H9 (cell line): ENCODE results near the gene DENND6B. TPM values are rescaled to one million over a fixed set of nuclear protein-coding genes. Genes with fewer than 3 reads are reported as not detected.

Experiments used
- DNase-seq: peaks from one replicate; pipeline ENCODE4 v3.0.0-alpha.2; 2017
- H2AFZ ChIP-seq: one replicate; pipeline ENCODE4 v1.6.1; 2013; ENCODE audit warnings: mild to moderate bottlenecking, low read length, control low read depth, moderate library complexity
- H2AK5ac ChIP-seq: 2 replicates; pipeline ENCODE4 v1.6.1; 2013; ENCODE audit warnings: low read length, control low read depth, mixed read lengths; ENCODE audit not compliant: insufficient read length
- H2BK120ac ChIP-seq: one replicate; pipeline ENCODE4 v1.6.1; 2013; ENCODE audit warnings: low read depth, mild to moderate bottlenecking, low read length, control low read depth, inconsistent platforms; ENCODE audit not compliant: poor library complexity, severe bottlenecking
- H2BK12ac ChIP-seq: 2 replicates; pipeline ENCODE4 v1.6.1; 2013; ENCODE audit warnings: low read length, control low read depth, mixed read lengths, low read depth; ENCODE audit not compliant: insufficient read length
- H2BK15ac ChIP-seq: 2 replicates; pipeline ENCODE4 v1.6.1; 2013; ENCODE audit warnings: low read depth, low read length, control low read depth
- H2BK20ac ChIP-seq: one replicate; pipeline ENCODE4 v1.6.1; 2013; ENCODE audit warnings: low read depth, mild to moderate bottlenecking, low read length, control low read depth, inconsistent platforms; ENCODE audit not compliant: poor library complexity, severe bottlenecking
- H2BK5ac ChIP-seq: 2 replicates; pipeline ENCODE4 v1.6.1; 2013; ENCODE audit warnings: low read length, control low read depth, mixed read lengths; ENCODE audit not compliant: insufficient read length
- H3K14ac ChIP-seq: 2 replicates; pipeline ENCODE4 v1.6.1; 2013; ENCODE audit warnings: low read length, control low read depth; ENCODE audit not compliant: insufficient read depth
- H3K18ac ChIP-seq: 2 replicates; pipeline ENCODE4 v1.6.1; 2013; ENCODE audit warnings: low read depth, mild to moderate bottlenecking, mixed read lengths, low read length, control low read depth; ENCODE audit not compliant: insufficient read length
- H3K23ac ChIP-seq: 2 replicates; pipeline ENCODE4 v1.6.1; 2013; ENCODE audit warnings: low read length, control low read depth, mixed read lengths, low read depth; ENCODE audit not compliant: insufficient read length
- H3K23me2 ChIP-seq: 2 replicates; pipeline ENCODE4 v1.6.1; 2013; ENCODE audit warnings: low read depth, mild to moderate bottlenecking, mixed read lengths, low read length, control low read depth; ENCODE audit not compliant: insufficient read length, poor library complexity, severe bottlenecking
- H3K27ac ChIP-seq: 2 replicates; pipeline ENCODE4 v1.5.1; 2013; ENCODE audit warnings: low read length, control low read depth, mixed read lengths, low read depth; ENCODE audit not compliant: insufficient read length
- H3K27me3 ChIP-seq: 2 replicates; pipeline ENCODE4 v1.6.1; 2013; ENCODE audit warnings: low read length, control low read depth, inconsistent platforms; ENCODE audit not compliant: insufficient read depth
- H3K4ac ChIP-seq: 2 replicates; pipeline ENCODE4 v1.6.1; 2013; ENCODE audit warnings: low read depth, mild to moderate bottlenecking, control low read depth, inconsistent platforms, low read length, moderate library complexity
- H3K4me1 ChIP-seq: 2 replicates; pipeline ENCODE4 v1.6.1; 2013; ENCODE audit warnings: low read length, control low read depth, inconsistent platforms; ENCODE audit not compliant: insufficient read depth
- H3K4me2 ChIP-seq: 2 replicates; pipeline ENCODE4 v1.6.1; 2013; ENCODE audit warnings: low read length, control low read depth, mixed read lengths; ENCODE audit not compliant: insufficient read length, insufficient read depth
- H3K56ac ChIP-seq: 2 replicates; pipeline ENCODE4 v1.6.1; 2013; ENCODE audit warnings: low read depth, mild to moderate bottlenecking, mixed read lengths, low read length, control low read depth; ENCODE audit not compliant: insufficient read length
- H3K79me1 ChIP-seq: 2 replicates; pipeline ENCODE4 v1.6.1; 2013; ENCODE audit warnings: low read depth, mild to moderate bottlenecking, moderate library complexity, low read length, control low read depth, inconsistent platforms; ENCODE audit not compliant: insufficient read depth, poor library complexity, severe bottlenecking
- H3K79me2 ChIP-seq: 2 replicates; pipeline ENCODE4 v1.6.1; 2013; ENCODE audit warnings: low read length, control low read depth, inconsistent platforms; ENCODE audit not compliant: insufficient read depth
- H3K9ac ChIP-seq: 2 replicates; pipeline ENCODE4 v1.6.1; 2013; ENCODE audit warnings: low read length, control low read depth, mixed read lengths; ENCODE audit not compliant: insufficient read length; ENCODE audit errors: extremely low read depth
- H3K9me3 ChIP-seq: one replicate; pipeline ENCODE4 v1.6.1; 2013; ENCODE audit warnings: low read depth, low read length, inconsistent platforms; ENCODE audit not compliant: control insufficient read depth
- H3T11ph ChIP-seq: one replicate; pipeline ENCODE4 v1.6.1; 2013; ENCODE audit warnings: mild to moderate bottlenecking, low read length, control low read depth, inconsistent platforms
- H4K20me1 ChIP-seq: one replicate; pipeline ENCODE4 v1.6.1; 2013; ENCODE audit not compliant: control insufficient read depth, insufficient read length, insufficient read depth
- H4K5ac ChIP-seq: 2 replicates; pipeline ENCODE4 v1.6.1; 2013; ENCODE audit warnings: low read depth, mild to moderate bottlenecking, mixed read lengths, low read length, control low read depth; ENCODE audit not compliant: insufficient read length
- H4K8ac ChIP-seq: replicated peaks from 2 replicates; pipeline ENCODE4 v1.6.1; 2013; ENCODE audit warnings: low read length, control low read depth, mixed read lengths, low read depth; ENCODE audit not compliant: insufficient read length
- H4K91ac ChIP-seq: 2 replicates; pipeline ENCODE4 v1.6.1; 2013; ENCODE audit warnings: low read depth, mild to moderate bottlenecking, moderate library complexity, mixed read lengths, low read length, control low read depth; ENCODE audit not compliant: insufficient read length
- H3K27ac Mint-ChIP-seq, 3 experiments: 2 replicates in 2 of 3; 3 replicates in 1 of 3; pipeline ENCODE4 v1.8.0; 2020 to 2021; ENCODE audit warnings: mixed read lengths in 3 of 3, mild to moderate bottlenecking in 1 of 3, moderate library complexity in 1 of 3
- H3K27me3 Mint-ChIP-seq: 2 replicates; pipeline ENCODE4 v1.8.0; 2021; ENCODE audit warnings: low read depth, mild to moderate bottlenecking, moderate library complexity, mixed read lengths
- H3K36me3 Mint-ChIP-seq, 3 experiments: 2 replicates in 2 of 3; 3 replicates in 1 of 3; pipeline ENCODE4 v1.8.0; 2020 to 2021; ENCODE audit warnings: low read depth in 3 of 3, mixed read lengths in 3 of 3; ENCODE audit not compliant: insufficient read depth in 1 of 3
- H3K4me1 Mint-ChIP-seq, 2 experiments: 2 replicates each; pipeline ENCODE4 v1.8.0; 2020; ENCODE audit warnings: mixed read lengths in 2 of 2
- H3K4me3 Mint-ChIP-seq, 2 experiments: 2 replicates in 1 of 2; 3 replicates in 1 of 2; pipeline ENCODE4 v1.8.0; 2020 to 2021; ENCODE audit warnings: mild to moderate bottlenecking in 2 of 2, mixed read lengths in 2 of 2, moderate library complexity in 1 of 2
- H3K9me3 Mint-ChIP-seq, 2 experiments: 2 replicates in 1 of 2; 3 replicates in 1 of 2; pipeline ENCODE4 v1.8.0; 2020; ENCODE audit warnings: mild to moderate bottlenecking in 2 of 2, mixed read lengths in 2 of 2, moderate library complexity in 1 of 2
- WGBS: extraction: QIAGEN DNeasy Blood & Tissue Kit; methylation state at CpG from one replicate; pipeline ENCODE4 v1.1.7; 2013; ENCODE audit warnings: missing lambda C conversion rate, low lambda C conversion rate, mixed read lengths; ENCODE audit not compliant: insufficient read length; ENCODE audit errors: extremely low coverage; 5-methylcytosine and 5-hydroxymethylcytosine counted together
- total RNA-seq: library from RNA; stranded (reverse); gene quantifications from 2 replicates; pipeline ENCODE4 v1.2.1, GENCODE V29; 2021
- TF ChIP-seq, protein P1 (sequence below): fragments of 200-600 bp; sonication (generic); conservative IDR thresholded peaks from 3 replicates; pipeline ENCODE4 v1.8.0; 2021; ENCODE audit warnings: antibody characterized with exemption, mild to moderate bottlenecking

DENND6B gene
- total RNA-seq, 1 experiment from 2014 or later: 1.5 TPM

DNA sequence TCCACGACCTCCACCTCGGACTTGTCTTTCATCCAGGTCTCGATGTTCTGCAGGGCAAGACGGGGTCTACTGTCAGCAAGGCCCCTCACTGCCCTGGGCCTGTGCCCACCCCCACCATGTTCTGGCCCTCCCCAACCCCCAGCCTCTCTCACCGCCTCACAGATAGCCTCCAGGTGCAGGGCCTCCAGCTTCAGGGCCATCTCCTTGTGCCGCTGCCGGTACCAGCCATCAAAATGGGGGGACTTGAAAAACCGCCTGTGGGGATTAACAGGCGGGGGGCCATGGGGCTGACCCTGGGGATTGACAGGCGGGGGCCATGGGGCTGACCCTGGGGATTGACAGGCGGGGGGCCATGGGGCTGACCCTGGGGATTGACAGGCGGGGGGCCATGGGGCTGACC is 14.4 kb downstream of the DENND6B start:
- H3K4me1 ChIP-seq: no peaks in the 10 kb centered on the region; the same call in 1 of the 2 replicates
- H2BK120ac ChIP-seq: no peak overlapping the region
- H3K27ac Mint-ChIP-seq: no peak overlapping the region
- no peak overlapping the region for H3K56ac ChIP-seq
- no peak for DNase-seq
- H4K5ac ChIP-seq: no peak overlapping the region
- H2BK12ac ChIP-seq: no peak overlapping the region
- H3K27me3 Mint-ChIP-seq: peaks cover 7% of the 10 kb centered on the region
- WGBS: no CpG with 5 or more reads among the region's 12 CpGs
- no peak overlapping the region for H2AFZ ChIP-seq
- no peak overlapping the region for H2BK15ac ChIP-seq
- H3K9ac ChIP-seq: no peak overlapping the region
- H3K14ac ChIP-seq: no peak overlapping the region
- no peak overlapping the region for H3K23ac ChIP-seq
- no peak overlapping the region for H4K91ac ChIP-seq
- no peak overlapping the region for H3K4ac ChIP-seq
- peaks cover 2% of the 10 kb centered on the region for H4K20me1 ChIP-seq
- H4K8ac ChIP-seq: no peak overlapping the region
- no peaks in the 10 kb centered on the region for H3K9me3 Mint-ChIP-seq
- no peaks in the 10 kb centered on the region for H3K27me3 ChIP-seq
- H3K4me2 ChIP-seq: no peak overlapping the region
- no peaks in the 10 kb centered on the region for H3K9me3 ChIP-seq
- no peaks in the 10 kb centered on the region for H3K23me2 ChIP-seq
- no peaks in the 10 kb centered on the region for H3K79me2 ChIP-seq
- peaks cover 12 to 14% of the 10 kb centered on the region in 2 experiments for H3K4me1 Mint-ChIP-seq
- H3T11ph ChIP-seq: no peak overlapping the region
- no peaks in the 10 kb centered on the region; a peak in 1 of 7 replicates for H3K36me3 Mint-ChIP-seq
- H3K4me3 Mint-ChIP-seq: no peak overlapping the region
- H2AK5ac ChIP-seq: no peak overlapping the region
- H3K27ac ChIP-seq: no peak overlapping the region
- TF ChIP-seq, protein P1, sequence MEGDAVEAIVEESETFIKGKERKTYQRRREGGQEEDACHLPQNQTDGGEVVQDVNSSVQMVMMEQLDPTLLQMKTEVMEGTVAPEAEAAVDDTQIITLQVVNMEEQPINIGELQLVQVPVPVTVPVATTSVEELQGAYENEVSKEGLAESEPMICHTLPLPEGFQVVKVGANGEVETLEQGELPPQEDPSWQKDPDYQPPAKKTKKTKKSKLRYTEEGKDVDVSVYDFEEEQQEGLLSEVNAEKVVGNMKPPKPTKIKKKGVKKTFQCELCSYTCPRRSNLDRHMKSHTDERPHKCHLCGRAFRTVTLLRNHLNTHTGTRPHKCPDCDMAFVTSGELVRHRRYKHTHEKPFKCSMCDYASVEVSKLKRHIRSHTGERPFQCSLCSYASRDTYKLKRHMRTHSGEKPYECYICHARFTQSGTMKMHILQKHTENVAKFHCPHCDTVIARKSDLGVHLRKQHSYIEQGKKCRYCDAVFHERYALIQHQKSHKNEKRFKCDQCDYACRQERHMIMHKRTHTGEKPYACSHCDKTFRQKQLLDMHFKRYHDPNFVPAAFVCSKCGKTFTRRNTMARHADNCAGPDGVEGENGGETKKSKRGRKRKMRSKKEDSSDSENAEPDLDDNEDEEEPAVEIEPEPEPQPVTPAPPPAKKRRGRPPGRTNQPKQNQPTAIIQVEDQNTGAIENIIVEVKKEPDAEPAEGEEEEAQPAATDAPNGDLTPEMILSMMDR: no peak
- no peaks in the 10 kb centered on the region for H3K79me1 ChIP-seq
- H2BK5ac ChIP-seq: no peak overlapping the region
- no peak overlapping the region for H2BK20ac ChIP-seq
- no peak overlapping the region for H3K18ac ChIP-seq
